Subcutaneous abdominal adipose tissue (tissue), 5 donors: ENCODE data around the gene GPC5.
"Not testable (repeated sequence)": the region's sequence is repeated elsewhere in the genome, so short reads cannot be mapped to it uniquely, and the experiment has no call there.

Experiments
- H3K27ac ChIP-seq: one replicate; pipeline ENCODE4 v1.7.0; 2013; ENCODE audit warnings: low read depth, mild to moderate bottlenecking, inconsistent platforms, low read length, moderate library complexity
- H3K27me3 ChIP-seq, 5 donors: one replicate each; pipeline ENCODE4 v1.7.0; 2013; ENCODE audit warnings: low read length in 5 of 5, inconsistent platforms in 1 of 5; ENCODE audit not compliant: control insufficient read depth in 5 of 5, insufficient read depth in 4 of 5
- H3K36me3 ChIP-seq, 5 donors: one replicate each; pipeline ENCODE4 v1.7.0; 2013; ENCODE audit warnings: low read length in 5 of 5; ENCODE audit not compliant: control insufficient read depth in 5 of 5, insufficient read depth in 5 of 5
- H3K4me1 ChIP-seq, 5 donors: one replicate each; pipeline ENCODE4 v1.7.0; 2013; ENCODE audit warnings: low read length in 5 of 5, mild to moderate bottlenecking in 3 of 5, moderate library complexity in 1 of 5; ENCODE audit not compliant: control insufficient read depth in 5 of 5, insufficient read depth in 5 of 5
- H3K4me3 ChIP-seq, 5 donors: one replicate each; pipeline ENCODE4 v1.7.0; 2013; ENCODE audit warnings: low read length in 5 of 5, low read depth in 1 of 5
- H3K9ac ChIP-seq, 5 donors: one replicate each; pipeline ENCODE4 v1.7.0; 2013; ENCODE audit warnings: low read length in 5 of 5, mild to moderate bottlenecking in 4 of 5, moderate library complexity in 3 of 5
- H3K9me3 ChIP-seq, 5 donors: one replicate each; pipeline ENCODE4 v1.7.0; 2013; ENCODE audit warnings: low read length in 5 of 5; ENCODE audit not compliant: control insufficient read depth in 5 of 5
- donor health status: healthy.
- donor health status: healthy.
- donor health status: healthy.
- donor health status: healthy.
- donor health status: healthy.

The GPC5 gene

GRCh38 chr13:91398413-91399188, at the start of gene GPC5:
TSS of gene GPC5 (plus strand) at chr13:91398621.
- Histone ChIP-seq H3K9me3 (no peaks in the 10 kb centered on the region), H3K9ac (no peak within 1 kb of the TSS), H3K27ac (no peak within 1 kb of the TSS)

DNA sequence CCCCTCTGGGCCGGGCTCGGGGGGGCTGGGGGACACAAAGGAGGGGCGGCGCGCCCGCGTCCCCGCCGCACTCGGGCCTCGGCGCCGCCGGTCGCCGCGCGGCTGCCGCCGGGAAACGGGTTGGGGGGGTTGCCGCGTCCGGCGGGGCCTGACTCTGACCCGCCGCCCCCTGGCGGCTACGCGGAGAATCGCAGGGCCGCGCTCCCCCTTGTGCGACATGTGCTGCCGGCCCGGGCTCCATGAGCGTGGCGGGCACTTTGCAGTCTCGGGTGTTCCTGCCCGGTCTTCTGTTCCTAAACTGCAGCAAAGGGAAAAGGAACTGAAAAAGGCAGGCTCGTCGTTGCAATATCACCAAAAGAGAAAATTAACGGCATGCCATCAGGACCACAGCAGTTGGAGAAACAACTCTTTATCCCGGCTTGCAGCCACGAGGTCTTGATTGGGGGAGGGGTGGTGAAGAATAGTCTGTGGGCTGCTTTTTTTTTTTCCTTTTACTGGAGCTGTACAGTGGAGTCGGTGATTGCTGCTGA, 49.5 kb upstream of the GPC5 start:
- H3K27ac ChIP-seq, result peak overlapping the region; percentile 54
- H3K4me3 ChIP-seq, result peak overlapping the region; percentile 68 to 78 (median 72)
- H3K4me1 ChIP-seq, result peaks cover 0 to 16% (median 15%) of the 10 kb centered on the region in 5 donors
- H3K9ac ChIP-seq, result peak overlapping the region; percentile 36 to 82 (median 51)
- peaks cover 6 to 19% (median 14%) of the 10 kb centered on the region in 5 donors for H3K36me3 ChIP-seq
- H3K9me3 ChIP-seq, result no peaks in the 10 kb centered on the region
- H3K27me3 ChIP-seq, result peaks cover 0 to 3% (median 0%) of the 10 kb centered on the region in 5 donors

More at GRCh38 chr13:91398413-91399188, at the start of gene GPC5:
- Histone ChIP-seq H3K36me3 (no peaks in the 10 kb centered on the region), H3K27me3 (peaks cover 11 to 55% (median 32%) of the 10 kb centered on the region in 5 donors), H3K4me3 (peak within 1 kb of the TSS in 4 of 5 donors; percentile 48 to 66 (median 60)), H3K4me1 (peaks cover 0 to 15% (median 12%) of the 10 kb centered on the region in 5 donors)

GRCh38 chr13:91349992-91350911, 48.2 kb upstream of the GPC5 start:
- H3K4me3 ChIP-seq, result no peak overlapping the region
- no peak overlapping the region for H3K9ac ChIP-seq
- H3K36me3 ChIP-seq, result peaks cover 11 to 28% (median 16%) of the 10 kb centered on the region in 5 donors
- H3K27ac ChIP-seq, result no peak overlapping the region
- no peaks in the 10 kb centered on the region for H3K9me3 ChIP-seq
- H3K27me3 ChIP-seq, result peaks cover 0 to 3% (median 0%) of the 10 kb centered on the region in 5 donors
- H3K4me1 ChIP-seq, result peaks cover 0 to 16% (median 15%) of the 10 kb centered on the region in 5 donors

DNA sequence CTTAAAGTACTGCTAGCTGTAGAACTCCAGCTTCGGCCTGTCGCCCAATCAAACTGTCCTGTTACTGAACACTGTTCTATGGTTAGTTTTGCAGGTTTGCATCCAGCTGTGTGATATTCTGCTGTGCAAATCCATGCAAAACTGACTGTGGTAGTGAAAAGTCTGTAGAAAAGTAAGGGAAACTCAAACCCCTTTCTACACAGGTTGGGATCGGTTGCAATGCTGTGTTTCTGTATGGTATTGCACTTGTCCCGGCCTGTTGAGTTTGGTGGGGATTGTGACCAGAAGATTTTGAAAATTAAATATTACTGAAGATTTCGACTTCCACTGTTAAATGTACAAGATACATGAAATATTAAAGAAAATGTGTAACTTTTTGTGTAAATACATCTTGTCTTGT, 47.3 kb upstream of the GPC5 start:
- peaks cover 0 to 16% (median 15%) of the 10 kb centered on the region in 5 donors for H3K4me1 ChIP-seq
- H3K4me3 ChIP-seq, result no peak overlapping the region
- H3K9ac ChIP-seq, result no peak overlapping the region
- no peaks in the 10 kb centered on the region for H3K27me3 ChIP-seq
- no peaks in the 10 kb centered on the region for H3K9me3 ChIP-seq
- no peak overlapping the region for H3K27ac ChIP-seq
- H3K36me3 ChIP-seq, result peaks cover 11 to 28% (median 22%) of the 10 kb centered on the region in 5 donors

DNA sequence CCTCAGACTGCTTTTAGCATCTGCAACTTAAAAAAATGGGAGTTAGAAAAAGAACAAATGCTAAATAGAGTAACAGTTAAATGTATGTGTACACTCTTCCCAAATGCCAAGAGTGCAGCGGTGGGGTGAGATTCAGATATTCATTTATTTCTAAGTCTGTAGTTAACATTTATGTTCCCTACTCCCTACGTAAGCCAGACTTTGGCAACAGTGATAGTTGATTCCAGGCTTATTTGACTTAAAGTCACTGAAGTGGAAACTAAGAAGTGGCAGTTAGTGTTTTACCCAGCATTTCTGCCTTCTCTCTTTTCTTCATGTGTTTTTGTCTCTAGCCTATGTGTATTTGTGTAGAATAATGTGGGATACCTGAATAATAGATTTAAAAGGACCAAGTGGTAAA, 46.4 kb upstream of the GPC5 start:
- H3K9ac ChIP-seq, result peak overlapping the region in 1 of 5 donors; percentile 7
- no peak overlapping the region for H3K27ac ChIP-seq
- H3K4me3 ChIP-seq, result no peak overlapping the region
- no peaks in the 10 kb centered on the region for H3K27me3 ChIP-seq
- peaks cover 0 to 10% (median 10%) of the 10 kb centered on the region in 5 donors for H3K4me1 ChIP-seq
- no peaks in the 10 kb centered on the region for H3K9me3 ChIP-seq
- peaks cover 11 to 28% (median 27%) of the 10 kb centered on the region in 5 donors for H3K36me3 ChIP-seq

GRCh38 chr13:91352891-91353290, 45.5 kb upstream of the GPC5 start:
- not testable (repeated sequence) for H3K9ac ChIP-seq, H3K27me3 ChIP-seq
- peaks cover 11 to 32% (median 28%) of the 10 kb centered on the region in 5 donors for H3K36me3 ChIP-seq

DNA sequence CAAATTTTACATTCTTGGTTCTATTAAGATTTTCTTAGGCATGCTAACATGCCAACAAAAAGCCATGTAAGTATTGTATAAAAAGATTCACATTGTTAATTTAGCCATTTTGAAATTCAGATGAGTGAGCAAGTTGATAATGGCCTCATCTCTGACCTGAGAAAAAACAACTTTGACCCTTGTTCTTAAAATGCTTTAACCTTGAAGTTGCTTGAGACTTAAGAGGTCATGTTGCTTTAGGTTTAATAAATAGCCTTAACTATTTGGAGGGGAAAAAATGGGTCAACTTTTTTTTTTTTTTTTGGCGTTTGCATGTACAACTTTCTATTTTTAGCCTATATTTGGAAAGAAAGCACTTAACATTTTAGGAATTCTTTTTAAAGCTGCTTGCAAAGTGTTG, 44.9 kb upstream of the GPC5 start:
- H3K36me3 ChIP-seq, result peaks cover 11 to 32% (median 28%) of the 10 kb centered on the region in 5 donors

More at GRCh38 chr13:91352891-91353290, 45.5 kb upstream of the GPC5 start:
- H3K4me1 ChIP-seq, H3K27ac ChIP-seq, H3K9me3 ChIP-seq, H3K4me3 ChIP-seq: not testable (repeated sequence)

DNA sequence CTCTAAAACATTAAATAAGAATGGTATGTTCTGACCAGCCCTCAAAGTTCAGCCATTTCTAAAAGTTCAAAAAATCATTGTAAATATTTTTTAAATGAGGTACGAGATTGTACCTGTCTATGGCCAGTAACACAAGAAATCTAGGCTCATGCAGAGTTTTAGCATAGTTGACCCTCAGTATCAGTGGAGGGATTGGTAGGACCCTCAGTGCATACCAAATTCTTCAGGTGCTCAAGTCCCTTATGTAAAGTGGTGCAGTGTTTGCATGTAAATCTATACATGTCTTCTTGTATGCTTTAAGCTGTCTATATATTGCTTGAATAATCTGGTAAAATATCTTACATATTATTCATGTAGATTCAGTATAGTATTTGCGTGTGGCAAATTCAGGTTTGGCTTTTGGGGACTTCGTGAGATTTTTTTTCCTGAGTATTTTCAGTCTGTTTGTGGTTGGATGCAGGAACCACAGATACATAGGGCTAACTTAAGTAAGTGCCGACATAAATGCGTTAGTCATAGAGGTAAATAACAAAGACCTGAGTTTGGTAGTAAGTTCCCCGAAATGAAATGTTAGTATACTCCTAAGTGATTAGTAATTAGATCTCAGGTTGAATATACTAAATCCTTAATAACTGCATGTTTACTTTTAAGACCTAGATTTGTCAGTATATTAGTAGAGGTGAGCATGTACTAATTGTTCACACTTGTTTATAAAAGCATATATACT, 43.2 kb upstream of the GPC5 start:
- Histone ChIP-seq H3K9me3 (no peaks in the 10 kb centered on the region), H3K27me3 (no peaks in the 10 kb centered on the region), H3K27ac (no peak overlapping the region), H3K4me3 (no peak overlapping the region), H3K4me1 (no peaks in the 10 kb centered on the region), H3K9ac (no peak overlapping the region), H3K36me3 (peaks cover 11 to 32% (median 23%) of the 10 kb centered on the region in 5 donors)

More for the DNA sequence above, 44.9 kb upstream of the GPC5 start:
- H3K9ac ChIP-seq, result no peak overlapping the region
- H3K27me3 ChIP-seq, result no peaks in the 10 kb centered on the region
- H3K27ac ChIP-seq, result no peak overlapping the region
- H3K4me3 ChIP-seq, result no peak overlapping the region
- H3K9me3 ChIP-seq, result no peaks in the 10 kb centered on the region
- H3K4me1 ChIP-seq, result peaks cover 0 to 8% (median 7%) of the 10 kb centered on the region in 5 donors
